DOHH2 (cell line): Measurements from ENCODE around the gene NXF3.

ENCODE experiments used
- H3F3A ChIP-seq: fragments of 200-600 bp; sonication (generic), shearing (Covaris generic); 2 replicates; pipeline ENCODE4 v1.6.0; 2016; ENCODE audit warnings: antibody characterized with exemption, mild to moderate bottlenecking; ENCODE audit not compliant: control insufficient read depth, insufficient read depth
- H3K27ac ChIP-seq: fragments of 200-600 bp; sonication (generic); 2 replicates; pipeline ENCODE4 v1.5.1; 2014; ENCODE audit warnings: low read depth, mild to moderate bottlenecking, low read length, moderate library complexity
- H3K27me3 ChIP-seq: fragments of 200-600 bp; sonication (generic); 2 replicates; pipeline ENCODE4 v1.6.1; 2014; ENCODE audit warnings: mild to moderate bottlenecking, low read length, mixed read lengths; ENCODE audit not compliant: control insufficient read depth
- H3K36me3 ChIP-seq: fragments of 200-600 bp; sonication (generic); 2 replicates; pipeline ENCODE4 v1.6.1; 2014; ENCODE audit warnings: mild to moderate bottlenecking, low read length, moderate library complexity, mixed read lengths; ENCODE audit not compliant: control insufficient read depth
- H3K4me1 ChIP-seq: fragments of 200-600 bp; sonication (generic); 2 replicates; pipeline ENCODE4 v1.6.1; 2014; ENCODE audit warnings: mild to moderate bottlenecking, low read length, mixed read lengths; ENCODE audit not compliant: control insufficient read depth
- H3K4me2 ChIP-seq: fragments of 200-600 bp; sonication (generic); 2 replicates; pipeline ENCODE4 v1.6.0; 2014; ENCODE audit warnings: mild to moderate bottlenecking, low read length, moderate library complexity
- H3K4me3 ChIP-seq: fragments of 200-600 bp; sonication (generic); 2 replicates; pipeline ENCODE4 v1.5.1; 2014; ENCODE audit warnings: mild to moderate bottlenecking, low read length, mixed read lengths
- H3K79me2 ChIP-seq: fragments of 200-600 bp; sonication (generic); 2 replicates; pipeline ENCODE4 v1.6.1; 2014; ENCODE audit warnings: mild to moderate bottlenecking, low read length, mixed read lengths; ENCODE audit not compliant: control insufficient read depth
- H3K9me2 ChIP-seq: fragments of 200-600 bp; sonication (generic); replicated peaks from 2 replicates; pipeline ENCODE4 v1.6.1; 2014; ENCODE audit warnings: mild to moderate bottlenecking, low read length, mixed read lengths; ENCODE audit not compliant: control insufficient read depth
- H3K9me3 ChIP-seq: fragments of 200-600 bp; sonication (generic); 2 replicates; pipeline ENCODE4 v1.6.1; 2014; ENCODE audit warnings: antibody characterized with exemption, low read length, mixed read lengths; ENCODE audit not compliant: control insufficient read depth, insufficient read depth
- H4K20me1 ChIP-seq: fragments of 200-600 bp; sonication (generic); 2 replicates; pipeline ENCODE4 v1.6.0; 2014; ENCODE audit warnings: low read depth, mild to moderate bottlenecking, antibody characterized with exemption, low read length, moderate library complexity; ENCODE audit not compliant: control insufficient read depth, insufficient read depth
- EZH2phosphoT487 ChIP-seq: fragments of 200-600 bp; sonication (generic); IDR thresholded peaks from 2 replicates; pipeline ENCODE4 v1.6.1; 2017; ENCODE audit warnings: borderline replicate concordance, mild to moderate bottlenecking, antibody characterized with exemption, low read length, moderate library complexity, mixed read lengths
- TF ChIP-seq, protein P1 (sequence below): fragments of 200-600 bp; sonication (generic); IDR thresholded peaks from one replicate; pipeline ENCODE4 v1.5.1; 2014; ENCODE audit warnings: antibody characterized with exemption, mild to moderate bottlenecking, low read depth, low read length; ENCODE audit not compliant: poor library complexity, severe bottlenecking

Gene NXF3

DNA sequence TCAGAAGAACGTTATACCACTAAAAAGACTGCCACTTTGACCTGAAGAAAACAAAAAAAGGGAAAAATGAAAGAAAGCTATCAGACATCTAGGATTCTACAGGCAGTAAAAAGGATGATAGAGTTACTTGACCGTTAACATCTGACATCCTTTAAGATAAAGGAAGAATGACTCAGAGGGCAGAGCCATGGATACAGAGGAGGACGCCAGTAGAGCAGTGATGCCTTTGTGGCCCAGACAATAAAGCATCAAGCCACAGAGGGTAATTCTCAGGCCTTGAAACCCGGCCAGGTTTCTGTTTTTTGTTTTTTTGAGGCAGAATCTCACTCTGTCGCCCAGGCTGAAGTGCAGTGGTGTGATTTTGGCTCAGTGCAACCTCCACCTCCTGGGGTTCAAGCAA is 19.5 kb downstream of the NXF3 start:
- TF ChIP-seq, protein P1, sequence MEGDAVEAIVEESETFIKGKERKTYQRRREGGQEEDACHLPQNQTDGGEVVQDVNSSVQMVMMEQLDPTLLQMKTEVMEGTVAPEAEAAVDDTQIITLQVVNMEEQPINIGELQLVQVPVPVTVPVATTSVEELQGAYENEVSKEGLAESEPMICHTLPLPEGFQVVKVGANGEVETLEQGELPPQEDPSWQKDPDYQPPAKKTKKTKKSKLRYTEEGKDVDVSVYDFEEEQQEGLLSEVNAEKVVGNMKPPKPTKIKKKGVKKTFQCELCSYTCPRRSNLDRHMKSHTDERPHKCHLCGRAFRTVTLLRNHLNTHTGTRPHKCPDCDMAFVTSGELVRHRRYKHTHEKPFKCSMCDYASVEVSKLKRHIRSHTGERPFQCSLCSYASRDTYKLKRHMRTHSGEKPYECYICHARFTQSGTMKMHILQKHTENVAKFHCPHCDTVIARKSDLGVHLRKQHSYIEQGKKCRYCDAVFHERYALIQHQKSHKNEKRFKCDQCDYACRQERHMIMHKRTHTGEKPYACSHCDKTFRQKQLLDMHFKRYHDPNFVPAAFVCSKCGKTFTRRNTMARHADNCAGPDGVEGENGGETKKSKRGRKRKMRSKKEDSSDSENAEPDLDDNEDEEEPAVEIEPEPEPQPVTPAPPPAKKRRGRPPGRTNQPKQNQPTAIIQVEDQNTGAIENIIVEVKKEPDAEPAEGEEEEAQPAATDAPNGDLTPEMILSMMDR: no peak
- TF ChIP-seq EZH2phosphoT487: no peak
- Histone ChIP-seq H3F3A (no peaks in the 10 kb centered on the region), H3K9me3 (no peaks in the 10 kb centered on the region), H3K9me2 (no peaks in the 10 kb centered on the region), H4K20me1 (no peaks in the 10 kb centered on the region), H3K4me3 (no peak overlapping the region), H3K79me2 (no peaks in the 10 kb centered on the region), H3K4me2 (no peak overlapping the region), H3K36me3 (no peaks in the 10 kb centered on the region), H3K27ac (no peak overlapping the region), H3K4me1 (no peaks in the 10 kb centered on the region), H3K27me3 (no peaks in the 10 kb centered on the region)

DNA sequence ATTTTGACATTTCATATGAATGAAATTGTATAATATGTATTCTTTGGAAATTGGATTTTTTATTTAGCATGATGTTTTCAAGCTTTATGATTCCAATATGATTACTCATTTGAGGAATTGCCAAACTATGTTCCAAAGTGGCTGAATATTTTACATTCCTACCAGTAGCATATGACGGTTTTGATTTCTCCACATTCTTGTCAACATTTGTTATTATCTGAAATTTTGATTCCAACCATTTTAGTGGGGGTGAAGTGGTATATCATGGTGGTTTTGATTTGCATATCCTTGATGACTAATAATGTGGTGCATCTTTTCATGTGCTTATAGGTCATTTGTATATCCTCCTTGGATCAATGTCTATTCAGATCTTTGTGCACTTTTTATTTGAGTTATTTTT is 26.3 kb downstream of the NXF3 start:
- Histone ChIP-seq H3K4me2 (no peak overlapping the region), H4K20me1 (no peaks in the 10 kb centered on the region), H3K27ac (no peak overlapping the region), H3K79me2 (no peaks in the 10 kb centered on the region), H3K4me1 (no peaks in the 10 kb centered on the region), H3K27me3 (no peaks in the 10 kb centered on the region), H3F3A (no peaks in the 10 kb centered on the region), H3K9me2 (no peaks in the 10 kb centered on the region), H3K4me3 (no peak overlapping the region), H3K36me3 (no peaks in the 10 kb centered on the region), H3K9me3 (no peaks in the 10 kb centered on the region)
- TF ChIP-seq, protein P1: no peak
- TF ChIP-seq EZH2phosphoT487: no peak

DNA sequence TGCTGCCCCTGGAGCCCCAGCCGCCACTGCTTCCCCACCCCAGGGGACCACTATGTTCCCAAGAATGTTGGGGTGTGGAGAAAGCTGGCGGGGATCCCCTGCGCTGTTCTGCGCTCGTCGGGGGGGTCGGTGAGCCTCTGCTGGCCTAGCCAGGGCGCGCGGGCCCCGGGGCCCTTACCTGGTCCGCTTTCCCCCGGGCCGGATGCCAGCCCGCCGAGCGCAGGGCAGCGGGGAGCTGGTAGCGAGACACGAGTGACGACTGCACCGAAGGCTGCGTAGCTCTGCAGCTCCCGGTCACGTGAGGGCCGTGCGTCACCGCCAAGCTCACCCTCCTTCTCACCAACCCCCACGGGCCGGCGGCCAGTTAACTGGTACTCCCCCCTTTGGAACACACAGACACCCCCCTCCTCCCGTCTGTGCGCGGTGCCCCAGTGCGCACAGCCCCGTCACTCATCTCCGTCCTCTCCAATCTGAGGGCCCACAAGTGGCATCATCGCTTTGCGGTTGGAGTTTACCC is 29.0 kb downstream of the NXF3 start, which contains the start of gene BEX1:
Gene BEX1 (minus strand): TSS at position 254 of the 517 bp plus-strand sequence. CDS start 897 bp downstream, outside the sequence.
- H3K79me2 ChIP-seq: no peaks in the 10 kb centered on the region
- no peaks in the 10 kb centered on the region for H4K20me1 ChIP-seq
- H3K9me2 ChIP-seq: no peaks in the 10 kb centered on the region
- H3K4me3 ChIP-seq: no peak within 1 kb of the TSS
- H3K9me3 ChIP-seq: no peaks in the 10 kb centered on the region
- no peaks in the 10 kb centered on the region for H3K36me3 ChIP-seq
- H3K4me2 ChIP-seq: no peak within 1 kb of the TSS
- H3K27ac ChIP-seq: no peak within 1 kb of the TSS
- H3F3A ChIP-seq: no peaks in the 10 kb centered on the region
- no peaks in the 10 kb centered on the region for H3K27me3 ChIP-seq
- TF ChIP-seq EZH2phosphoT487: no peak
- TF ChIP-seq, protein P1: no peak
- no peaks in the 10 kb centered on the region for H3K4me1 ChIP-seq
